ENCODE measurements around the gene PYGL. TPM values are rescaled to one million over a fixed set of nuclear protein-coding genes. Genes with fewer than 3 reads are reported as not detected.

PYGL gene
- total RNA-seq, 2 donors from 2014 or later, result 15.4 to 23.6 TPM

- no peaks in the 10 kb centered on the region for H3K36me3 ChIP-seq
- no peaks in the 10 kb centered on the region for H3K4me1 ChIP-seq (replicated peaks)
- H3K27ac ChIP-seq, result no peak overlapping the region
- intact Hi-C loops (cut with DNase I), result no loop called here
- H3K9me3 ChIP-seq, result no peaks in the 10 kb centered on the region
- no peak for DNase-seq (ENCODE audit: low spot score)
- H3K27me3 ChIP-seq (replicated peaks; ENCODE audit: insufficient read depth), result no peaks in the 10 kb centered on the region
- WGBS, result 61% methylated on average over 5 of the region's 5 CpGs
- no peak overlapping the region for H3K4me3 ChIP-seq
- TF ChIP-seq POLR2AphosphoS5 (IDR thresholded peaks at IDR 0.05) (no peak), POLR2A (IDR thresholded peaks at IDR 0.05) (no peak)
- TF ChIP-seq, protein P1, sequence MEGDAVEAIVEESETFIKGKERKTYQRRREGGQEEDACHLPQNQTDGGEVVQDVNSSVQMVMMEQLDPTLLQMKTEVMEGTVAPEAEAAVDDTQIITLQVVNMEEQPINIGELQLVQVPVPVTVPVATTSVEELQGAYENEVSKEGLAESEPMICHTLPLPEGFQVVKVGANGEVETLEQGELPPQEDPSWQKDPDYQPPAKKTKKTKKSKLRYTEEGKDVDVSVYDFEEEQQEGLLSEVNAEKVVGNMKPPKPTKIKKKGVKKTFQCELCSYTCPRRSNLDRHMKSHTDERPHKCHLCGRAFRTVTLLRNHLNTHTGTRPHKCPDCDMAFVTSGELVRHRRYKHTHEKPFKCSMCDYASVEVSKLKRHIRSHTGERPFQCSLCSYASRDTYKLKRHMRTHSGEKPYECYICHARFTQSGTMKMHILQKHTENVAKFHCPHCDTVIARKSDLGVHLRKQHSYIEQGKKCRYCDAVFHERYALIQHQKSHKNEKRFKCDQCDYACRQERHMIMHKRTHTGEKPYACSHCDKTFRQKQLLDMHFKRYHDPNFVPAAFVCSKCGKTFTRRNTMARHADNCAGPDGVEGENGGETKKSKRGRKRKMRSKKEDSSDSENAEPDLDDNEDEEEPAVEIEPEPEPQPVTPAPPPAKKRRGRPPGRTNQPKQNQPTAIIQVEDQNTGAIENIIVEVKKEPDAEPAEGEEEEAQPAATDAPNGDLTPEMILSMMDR (IDR thresholded peaks at IDR 0.05), result no peak
These were observed 29.8 kb upstream of the PYGL start for GRCh38 chr14:50974118-50974517.

- Histone ChIP-seq H3K4me1 (replicated peaks) (no peaks in the 10 kb centered on the region), H3K4me3 (no peak overlapping the region), H3K36me3 (no peaks in the 10 kb centered on the region), H3K27me3 (replicated peaks; ENCODE audit: insufficient read depth) (no peaks in the 10 kb centered on the region), H3K9me3 (no peaks in the 10 kb centered on the region), H3K27ac (no peak overlapping the region)
- intact Hi-C loops (cut with DNase I), result no loop called here
- DNase-seq (ENCODE audit: low spot score), result no peak
- 97% methylated on average over 9 of the region's 11 CpGs for WGBS
- TF ChIP-seq POLR2AphosphoS5 (IDR thresholded peaks at IDR 0.05), result no peak
These were observed 28.5 kb upstream of the PYGL start for GRCh38 chr14:50972734-50973133.

GRCh38 chr14:50970886-50971781, 26.9 kb upstream of the PYGL start:
- Histone ChIP-seq H3K27ac (no peak overlapping the region), H3K4me1 (replicated peaks) (no peaks in the 10 kb centered on the region), H3K27me3 (replicated peaks; ENCODE audit: insufficient read depth) (no peaks in the 10 kb centered on the region), H3K4me3 (no peak overlapping the region), H3K9me3 (no peaks in the 10 kb centered on the region), H3K36me3 (no peaks in the 10 kb centered on the region)
- TF ChIP-seq POLR2A (IDR thresholded peaks at IDR 0.05), result no peak
- no peak for TF ChIP-seq POLR2AphosphoS5 (IDR thresholded peaks at IDR 0.05)
- TF ChIP-seq, protein P1 (IDR thresholded peaks at IDR 0.05), result no peak
- intact Hi-C loops (cut with DNase I), result no loop called here
- DNase-seq (ENCODE audit: low spot score), result no peak
- WGBS, result 76% methylated on average over 6 of the region's 6 CpGs

DNA sequence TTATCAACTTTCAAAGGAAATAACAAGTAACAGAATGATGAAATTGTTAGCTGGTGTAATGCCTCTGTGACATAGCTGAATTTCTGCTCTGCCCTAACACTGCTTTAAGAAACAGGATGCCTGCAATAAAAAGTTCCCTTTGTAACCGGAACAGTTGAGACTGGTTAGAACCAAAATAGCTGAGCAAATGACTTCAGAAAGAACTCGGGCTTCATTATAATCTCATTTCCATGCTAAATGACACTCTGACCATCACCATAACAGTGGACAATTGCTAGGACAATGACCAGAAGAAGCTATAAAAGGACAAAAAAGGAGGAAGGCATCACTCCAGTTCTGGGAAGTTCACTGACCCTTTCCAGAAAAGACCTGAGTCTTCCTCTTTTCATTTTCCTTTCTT, 23.5 kb upstream of the PYGL start:
- H3K27me3 ChIP-seq (replicated peaks; ENCODE audit: insufficient read depth), result no peaks in the 10 kb centered on the region
- H3K9me3 ChIP-seq, result no peaks in the 10 kb centered on the region
- WGBS, result 14% methylated on average over 2 of the region's 2 CpGs
- DNase-seq (ENCODE audit: low spot score), result no peak
- TF ChIP-seq POLR2A (IDR thresholded peaks at IDR 0.05) (no peak), POLR2AphosphoS5 (IDR thresholded peaks at IDR 0.05) (no peak)
- TF ChIP-seq, protein P1 (IDR thresholded peaks at IDR 0.05), result no peak
- intact Hi-C loops (cut with DNase I), result loop anchor here (10.0 kb wide), 1 partner anchor 127 kb away; the partner anchor contains the start of gene TRIM9
- H3K4me1 ChIP-seq (replicated peaks), result no peaks in the 10 kb centered on the region
- no peaks in the 10 kb centered on the region for H3K36me3 ChIP-seq
- no peak overlapping the region for H3K4me3 ChIP-seq
- H3K27ac ChIP-seq, result no peak overlapping the region

GRCh38 chr14:50967103-50967502, 22.8 kb upstream of the PYGL start:
- Histone ChIP-seq H3K4me1 (replicated peaks) (no peaks in the 10 kb centered on the region), H3K4me3 (no peak overlapping the region), H3K27ac (no peak overlapping the region), H3K36me3 (no peaks in the 10 kb centered on the region), H3K9me3 (no peaks in the 10 kb centered on the region), H3K27me3 (replicated peaks; ENCODE audit: insufficient read depth) (no peaks in the 10 kb centered on the region)
- TF ChIP-seq, protein P1 (IDR thresholded peaks at IDR 0.05), result no peak
- TF ChIP-seq POLR2AphosphoS5 (IDR thresholded peaks at IDR 0.05) (no peak), POLR2A (IDR thresholded peaks at IDR 0.05) (no peak)
- intact Hi-C loops (cut with DNase I), result loop anchor here (10.0 kb wide), 1 partner anchor 128 kb away; the partner anchor contains the start of gene TRIM9
- WGBS, result 54% methylated on average over 3 of the region's 3 CpGs
- DNase-seq (ENCODE audit: low spot score), result no peak
